ENCODE data around the gene MAN1C1. TPM values are rescaled to one million over a fixed set of nuclear protein-coding genes. Genes with fewer than 3 reads are reported as not detected.
"Not testable (repeated sequence)": the region's sequence is repeated elsewhere in the genome, so short reads cannot be mapped to it uniquely, and the experiment has no call there.

The MAN1C1 gene
- total RNA-seq, 1 donor = 0.54 TPM

- DNase-seq (ENCODE audit: low read depth in 2 of 3, low spot score in 2 of 3) = no peak
These were observed 34.8 kb upstream of the MAN1C1 start for GRCh38 chr1:25581764-25582163.

DNA sequence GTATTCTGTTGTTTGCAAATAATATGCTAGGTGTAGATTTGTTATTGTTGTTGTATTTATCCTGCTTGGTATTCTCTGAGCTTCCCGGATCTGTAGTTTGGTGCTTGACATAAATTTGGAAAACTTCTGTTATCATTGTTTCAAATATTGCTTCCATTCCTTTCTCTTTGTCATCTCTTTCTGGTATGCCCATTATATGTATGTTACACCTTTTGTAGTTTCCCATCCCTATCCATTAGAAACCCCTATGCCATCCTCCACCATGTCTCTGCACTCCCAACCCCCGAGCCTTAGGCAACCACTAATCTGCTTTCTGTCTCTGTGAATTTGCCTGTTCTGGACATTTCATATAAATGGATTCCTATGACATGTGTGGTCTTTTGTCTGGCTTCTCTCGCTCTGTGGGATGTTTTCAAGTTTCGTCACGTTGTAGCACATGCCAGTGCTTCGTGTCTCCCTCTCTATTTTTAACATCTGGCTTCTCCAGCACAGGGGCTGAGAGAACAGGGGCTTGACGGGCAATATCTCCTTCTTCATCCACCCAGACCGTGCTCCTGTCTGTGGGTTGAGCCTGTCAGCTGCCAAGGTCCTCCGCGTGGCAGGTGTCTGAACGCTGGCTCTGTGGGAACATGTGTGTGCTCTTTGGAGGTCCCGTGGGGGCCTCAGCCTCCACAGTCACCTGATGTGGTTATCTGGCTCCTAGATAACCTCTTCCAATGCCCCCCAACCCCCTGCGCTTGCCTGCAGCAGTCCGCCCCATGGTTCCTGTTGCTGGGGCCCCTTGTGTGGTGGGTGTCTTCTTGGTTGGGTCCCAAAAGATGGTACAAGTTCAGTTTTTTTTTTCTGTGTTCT lies 32.8 kb upstream of the MAN1C1 start:
- DNase-seq (ENCODE audit: low read depth in 2 of 3, low spot score in 2 of 3) = no peak

DNA sequence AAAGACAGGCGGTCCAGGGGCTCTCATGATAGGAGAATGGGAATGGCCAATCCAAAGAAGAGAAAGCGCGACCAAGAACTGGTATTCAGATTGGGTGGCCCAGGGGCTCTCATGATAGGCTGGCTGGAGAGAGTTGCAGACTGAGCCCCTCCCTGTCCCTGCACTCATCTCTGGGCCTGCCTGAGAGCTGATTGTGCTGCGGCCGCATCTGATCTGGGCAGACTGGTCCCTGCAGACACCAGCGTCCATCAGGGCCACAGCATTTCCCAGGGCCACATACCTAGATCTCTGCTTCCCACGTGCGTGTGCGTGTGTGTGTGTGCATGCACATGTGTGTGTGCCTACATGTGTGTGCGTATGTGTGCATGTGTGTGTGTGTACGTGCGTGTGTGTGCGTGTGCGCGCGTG lies 30.4 kb upstream of the MAN1C1 start:
- DNase-seq (ENCODE audit: low read depth in 2 of 3, low spot score in 2 of 3) = no peak

DNA sequence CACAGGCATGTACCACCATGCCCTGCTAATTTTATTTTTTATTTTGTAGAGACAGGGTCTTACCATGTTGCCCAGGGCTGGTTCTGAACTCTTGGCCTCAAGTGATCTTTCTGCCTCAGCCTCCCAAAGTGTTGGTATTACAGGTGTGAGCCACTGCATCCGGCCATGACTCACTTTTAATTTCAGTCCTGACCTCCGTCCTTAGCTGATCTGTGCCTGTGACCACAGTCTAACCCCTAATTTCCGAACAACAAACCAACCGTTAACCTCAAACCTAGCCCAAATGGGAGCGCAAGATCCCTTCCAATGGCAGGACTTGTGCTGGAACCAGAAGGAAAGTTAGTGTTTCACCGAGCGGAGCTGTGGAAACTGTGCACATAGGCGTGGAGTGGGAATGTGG lies 29.3 kb upstream of the MAN1C1 start:
- DNase-seq (ENCODE audit: low read depth in 2 of 3, low spot score in 2 of 3) = no peak

- not testable (repeated sequence) for DNase-seq (ENCODE audit: low read depth in 2 of 3, low spot score in 2 of 3)
These were observed 28.4 kb upstream of the MAN1C1 start for GRCh38 chr1:25588224-25588623.

DNA sequence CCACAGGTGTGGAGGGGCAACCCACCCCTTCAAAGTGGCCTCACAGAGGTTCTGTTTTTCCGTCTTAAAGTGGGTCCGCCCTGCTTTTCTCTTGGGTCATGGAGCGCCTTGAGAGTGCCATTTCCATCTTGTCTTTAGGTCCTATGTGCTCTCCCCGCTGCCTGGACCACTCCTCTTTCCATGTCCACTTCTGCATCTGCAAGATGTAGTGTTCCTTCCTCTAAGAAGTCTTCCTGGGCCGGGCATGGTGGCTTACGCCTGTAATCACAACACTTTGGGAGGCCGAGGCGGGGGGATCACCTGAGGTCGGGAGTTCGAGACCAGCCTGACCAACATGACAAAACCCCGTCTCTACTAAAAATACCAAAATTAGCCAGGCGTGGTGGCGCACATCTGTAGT lies 27.8 kb upstream of the MAN1C1 start:
- not testable (repeated sequence) for DNase-seq (ENCODE audit: low read depth in 2 of 3, low spot score in 2 of 3)

- DNase-seq (ENCODE audit: low read depth in 2 of 3, low spot score in 2 of 3) = no peak
These were observed 26.3 kb upstream of the MAN1C1 start for GRCh38 chr1:25590096-25590824.

GRCh38 chr1:25593861-25594260 lies 22.7 kb upstream of the MAN1C1 start:
- DNase-seq (ENCODE audit: low read depth in 2 of 3, low spot score in 2 of 3) = no peak

DNA sequence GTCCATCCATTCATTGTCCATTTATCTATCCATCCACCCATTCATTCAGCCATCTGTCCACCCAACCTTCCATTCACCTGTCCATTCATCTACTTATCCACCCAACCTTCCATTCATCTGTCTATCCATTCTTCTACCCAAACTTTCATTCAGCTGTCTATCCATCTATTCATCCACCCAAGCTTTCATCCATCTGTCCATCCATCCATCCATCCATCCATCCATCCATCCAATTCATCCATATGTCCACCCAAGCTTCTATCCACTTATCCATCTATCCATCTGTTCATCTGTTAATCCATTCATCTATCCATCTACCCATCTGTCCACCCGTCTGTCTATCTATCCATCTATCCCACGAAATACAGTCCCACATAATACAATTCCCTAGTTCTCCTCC lies 21.6 kb upstream of the MAN1C1 start:
- no peak for DNase-seq (ENCODE audit: low read depth in 2 of 3, low spot score in 2 of 3)

DNA sequence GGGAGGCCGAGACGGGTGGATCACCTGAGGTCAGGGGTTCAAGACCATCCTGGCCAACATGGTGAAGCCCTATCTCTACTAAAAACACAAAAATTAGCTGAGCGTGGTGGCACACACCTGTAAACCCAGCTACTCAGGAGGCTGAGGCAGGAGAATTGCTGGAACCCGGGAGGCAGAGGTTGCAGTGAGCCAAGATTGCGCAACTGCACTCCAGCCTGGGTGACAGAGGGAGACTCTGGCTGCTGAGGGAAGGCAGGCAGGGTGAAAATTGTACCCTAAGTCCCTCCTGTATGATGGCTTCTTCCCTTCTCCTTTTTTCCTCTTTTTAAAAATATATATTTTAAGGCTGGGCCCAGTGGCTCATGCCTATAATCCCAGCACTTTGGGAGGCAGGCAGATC lies 19.9 kb upstream of the MAN1C1 start:
- not testable (repeated sequence) for DNase-seq (ENCODE audit: low read depth in 2 of 3, low spot score in 2 of 3)

GRCh38 chr1:25598879-25599278 lies 17.7 kb upstream of the MAN1C1 start:
- no peak for DNase-seq (ENCODE audit: low read depth in 2 of 3, low spot score in 2 of 3)

GRCh38 chr1:25599969-25600610 lies 16.5 kb upstream of the MAN1C1 start:
- no peak for DNase-seq (ENCODE audit: low read depth in 2 of 3, low spot score in 2 of 3)

DNA sequence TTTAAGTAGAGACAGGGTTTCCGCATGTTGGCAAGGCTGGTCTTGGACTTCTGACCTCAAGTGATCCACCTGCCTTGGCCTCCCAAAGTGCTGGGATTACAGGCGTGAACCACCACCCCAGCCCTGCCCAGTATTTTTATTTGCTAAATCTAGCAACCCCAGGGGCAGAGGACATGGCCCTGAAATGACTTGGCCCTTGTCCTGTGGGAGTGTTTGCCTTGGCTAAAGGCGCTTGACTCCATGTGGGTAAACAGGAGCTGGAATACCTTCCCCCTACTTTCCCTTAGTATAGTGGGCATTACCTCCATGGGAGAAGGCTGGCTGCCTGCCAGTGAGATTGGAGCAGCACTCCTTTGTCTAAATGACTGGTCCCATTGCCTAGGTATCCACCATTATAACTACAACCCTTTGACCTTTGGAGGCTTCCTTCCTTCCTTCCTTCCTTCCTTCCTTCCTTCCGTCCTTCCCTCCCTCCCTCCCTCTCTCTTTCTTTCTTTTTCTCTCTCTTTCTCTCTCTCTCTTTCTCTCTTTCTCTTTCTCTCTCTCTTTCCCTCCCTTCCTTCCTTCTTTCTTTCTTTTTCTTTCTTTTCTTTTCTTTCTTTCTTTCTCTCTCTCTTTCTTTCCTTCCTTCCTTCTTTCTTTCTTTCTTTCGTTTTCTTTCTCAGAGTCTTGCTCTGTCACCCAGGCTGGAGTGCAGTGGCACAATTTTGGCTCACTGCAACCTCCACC lies 15.5 kb upstream of the MAN1C1 start:
- DNase-seq (ENCODE audit: low read depth in 2 of 3, low spot score in 2 of 3) = not testable (repeated sequence)

GRCh38 chr1:25603779-25604538 lies 12.6 kb upstream of the MAN1C1 start:
- DNase-seq (ENCODE audit: low read depth in 2 of 3, low spot score in 2 of 3) = not testable (repeated sequence)

GRCh38 chr1:25607123-25607522 lies 9.5 kb upstream of the MAN1C1 start:
- no peak for DNase-seq (ENCODE audit: low read depth in 2 of 3, low spot score in 2 of 3)

DNA sequence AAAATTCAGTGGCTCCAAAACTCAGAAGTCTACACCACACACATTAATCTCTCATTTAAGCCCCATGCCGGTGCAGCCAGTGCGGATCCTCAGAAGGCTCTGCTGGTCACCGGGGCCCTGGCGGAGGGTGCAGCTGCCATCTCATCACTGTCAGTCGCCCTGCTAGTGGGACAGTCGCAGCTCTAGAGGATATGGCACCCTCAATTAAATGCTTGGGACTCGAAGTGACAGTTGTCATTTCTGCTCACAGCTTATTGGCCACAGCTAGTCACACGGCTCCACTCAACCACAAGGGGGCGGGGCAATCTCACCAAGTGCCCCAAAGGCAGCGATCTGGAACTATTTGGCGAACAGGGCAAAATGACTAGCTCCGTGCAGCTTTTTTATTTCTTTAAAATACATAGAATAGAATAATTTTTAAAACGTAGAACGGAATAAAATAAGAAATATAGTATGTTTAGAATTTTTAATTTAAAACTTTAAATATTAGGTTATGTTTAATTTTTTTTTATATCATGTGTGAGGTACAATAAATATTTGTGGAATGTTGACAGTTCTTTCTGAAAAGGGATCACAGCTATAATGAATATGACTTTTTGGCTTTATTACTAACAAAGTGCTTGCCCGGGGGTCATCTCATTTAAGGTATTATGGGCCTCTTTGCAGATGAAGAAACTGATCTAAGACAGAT lies 8.0 kb upstream of the MAN1C1 start:
- peak; percentile 65 to 91 (median 81) for DNase-seq (ENCODE audit: low read depth in 2 of 3, low spot score in 2 of 3)

DNA sequence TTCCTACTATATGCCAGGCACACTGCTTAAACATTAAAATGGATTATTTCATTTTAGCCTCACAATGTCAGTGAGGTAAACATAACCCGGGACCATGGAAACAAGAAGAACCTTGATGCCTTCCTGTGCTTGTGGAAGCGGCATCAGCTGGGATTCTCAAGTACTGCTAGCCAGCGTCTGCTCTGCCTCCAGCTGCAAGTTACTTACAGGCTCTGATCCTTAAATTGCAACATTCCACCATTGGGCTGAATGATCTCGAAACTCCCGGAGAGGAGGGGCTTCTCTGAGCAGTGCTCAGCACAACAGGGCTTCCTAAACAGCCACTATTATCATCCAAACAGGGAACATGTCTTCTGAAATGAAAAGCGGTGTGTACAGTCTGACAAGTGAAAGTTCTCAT lies 6.7 kb upstream of the MAN1C1 start:
- no peak for DNase-seq (ENCODE audit: low read depth in 2 of 3, low spot score in 2 of 3)

DNA sequence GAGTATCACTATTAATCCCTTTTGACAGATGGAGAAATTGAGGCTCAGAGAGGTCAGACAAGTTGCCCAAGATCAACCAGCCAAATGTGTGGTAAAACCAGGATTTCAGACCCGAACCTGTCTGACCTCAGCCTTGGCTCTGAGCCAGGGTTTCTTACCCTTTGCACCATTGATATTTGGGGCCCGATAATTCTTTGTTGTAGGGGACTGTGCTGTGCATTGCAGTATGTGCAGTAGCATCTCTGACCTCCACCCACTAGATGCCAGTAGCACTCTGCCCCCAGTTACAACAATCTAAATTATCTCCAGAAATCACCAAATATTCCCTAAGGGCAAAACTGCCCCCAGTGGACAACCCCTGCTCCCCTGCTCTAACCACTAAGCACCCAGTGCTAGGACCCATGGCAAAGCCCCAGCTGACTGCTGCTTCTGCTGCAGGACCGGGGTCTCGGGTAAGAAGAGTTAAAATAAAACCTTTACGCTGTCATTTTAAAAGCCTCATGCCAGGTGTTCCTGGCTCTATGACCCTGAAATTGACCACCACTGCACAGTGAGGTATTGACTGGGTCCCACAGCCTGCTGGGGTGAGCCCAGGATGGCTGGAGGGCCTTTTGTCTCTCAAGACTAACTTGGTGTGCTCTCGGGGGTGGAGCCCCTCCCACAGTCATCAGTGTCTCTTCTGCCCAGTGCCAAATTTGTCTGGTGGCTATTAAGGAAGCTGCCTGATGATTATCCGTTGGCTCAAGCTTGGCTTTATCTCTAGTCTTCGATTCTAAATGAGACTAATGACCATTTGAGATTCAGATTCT lies 5.6 kb upstream of the MAN1C1 start:
- DNase-seq (ENCODE audit: low read depth in 2 of 3, low spot score in 2 of 3) = no peak

DNA sequence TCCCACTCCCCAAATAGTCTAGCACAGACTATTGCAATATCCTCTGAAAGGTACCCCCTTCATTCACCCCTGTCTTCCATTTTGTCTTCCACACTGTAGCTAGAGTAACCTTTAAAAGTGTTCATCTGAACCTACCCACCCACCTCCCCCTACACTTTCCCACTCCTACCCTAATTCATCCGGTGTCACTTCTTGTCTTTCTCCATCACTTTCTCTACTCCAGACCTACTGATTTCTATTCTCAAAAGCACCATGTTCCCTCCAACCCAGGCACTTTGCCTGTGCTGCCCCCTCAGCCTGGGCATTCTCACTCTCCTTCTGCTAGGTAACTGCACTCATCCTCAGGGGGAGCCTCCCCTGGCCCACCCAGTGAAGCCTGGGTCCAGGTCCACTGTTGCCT lies 4.7 kb upstream of the MAN1C1 start:
- DNase-seq (ENCODE audit: low read depth in 2 of 3, low spot score in 2 of 3) = no peak

Measured in hematopoietic multipotent progenitor cell (in vitro differentiated cells).